ENCODE measurements around the gene FOXI2. TPM values are rescaled to one million over a fixed set of nuclear protein-coding genes. Genes with fewer than 3 reads are reported as not detected.

The FOXI2 gene
- polyA plus RNA-seq, 1 donor from 2014 or later: not detected

DNA sequence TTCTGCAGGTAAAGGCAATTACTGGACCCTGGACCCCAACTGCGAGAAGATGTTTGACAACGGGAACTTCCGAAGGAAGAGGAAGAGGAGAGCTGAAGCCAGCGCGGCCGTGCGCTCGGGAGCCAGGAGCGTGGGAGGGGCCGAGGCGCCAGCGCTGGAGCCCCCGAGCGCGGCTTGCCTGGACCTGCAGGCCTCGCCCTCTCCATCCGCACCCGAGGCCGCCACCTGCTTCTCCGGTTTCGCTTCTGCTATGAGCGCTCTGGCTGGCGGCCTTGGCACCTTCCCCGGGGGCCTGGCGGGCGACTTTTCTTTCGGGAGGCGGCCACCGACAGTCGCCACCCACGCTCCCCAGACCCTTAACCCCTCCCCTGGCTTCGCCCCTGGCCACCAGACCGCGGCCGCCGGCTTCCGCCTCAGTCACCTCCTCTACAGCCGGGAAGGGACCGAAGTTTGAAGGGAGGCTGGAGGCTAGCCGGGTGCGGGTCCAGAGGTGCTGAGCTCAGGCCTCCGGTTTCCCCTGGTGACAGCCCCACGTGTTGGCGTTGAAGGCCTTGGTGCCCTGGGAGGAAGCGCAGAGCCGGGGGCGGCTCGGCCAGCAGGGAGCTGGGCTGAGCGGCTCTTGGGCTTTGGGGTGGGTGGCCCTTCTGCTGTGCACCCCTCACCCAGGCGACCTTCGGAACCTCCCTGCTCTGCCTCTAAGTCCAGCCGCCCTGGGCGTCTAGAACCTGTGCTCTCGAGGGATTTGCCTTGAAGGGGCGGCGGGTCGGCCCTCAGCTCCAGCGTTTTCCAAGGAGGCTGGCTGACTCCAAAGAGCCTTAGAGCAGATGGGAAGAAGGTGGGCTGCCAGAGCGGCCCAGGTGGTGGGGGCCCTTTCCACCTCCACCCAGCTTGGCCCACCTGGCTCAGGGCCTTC is 1.8 kb downstream of the FOXI2 start:
- no peak for TF ChIP-seq EP300 (conservative IDR thresholded peaks at IDR 0.05; ENCODE audit: poor library complexity, severe bottlenecking)
- TF ChIP-seq POLR2AphosphoS5 (IDR thresholded peaks at IDR 0.05): no peak
- TF ChIP-seq, protein P1, sequence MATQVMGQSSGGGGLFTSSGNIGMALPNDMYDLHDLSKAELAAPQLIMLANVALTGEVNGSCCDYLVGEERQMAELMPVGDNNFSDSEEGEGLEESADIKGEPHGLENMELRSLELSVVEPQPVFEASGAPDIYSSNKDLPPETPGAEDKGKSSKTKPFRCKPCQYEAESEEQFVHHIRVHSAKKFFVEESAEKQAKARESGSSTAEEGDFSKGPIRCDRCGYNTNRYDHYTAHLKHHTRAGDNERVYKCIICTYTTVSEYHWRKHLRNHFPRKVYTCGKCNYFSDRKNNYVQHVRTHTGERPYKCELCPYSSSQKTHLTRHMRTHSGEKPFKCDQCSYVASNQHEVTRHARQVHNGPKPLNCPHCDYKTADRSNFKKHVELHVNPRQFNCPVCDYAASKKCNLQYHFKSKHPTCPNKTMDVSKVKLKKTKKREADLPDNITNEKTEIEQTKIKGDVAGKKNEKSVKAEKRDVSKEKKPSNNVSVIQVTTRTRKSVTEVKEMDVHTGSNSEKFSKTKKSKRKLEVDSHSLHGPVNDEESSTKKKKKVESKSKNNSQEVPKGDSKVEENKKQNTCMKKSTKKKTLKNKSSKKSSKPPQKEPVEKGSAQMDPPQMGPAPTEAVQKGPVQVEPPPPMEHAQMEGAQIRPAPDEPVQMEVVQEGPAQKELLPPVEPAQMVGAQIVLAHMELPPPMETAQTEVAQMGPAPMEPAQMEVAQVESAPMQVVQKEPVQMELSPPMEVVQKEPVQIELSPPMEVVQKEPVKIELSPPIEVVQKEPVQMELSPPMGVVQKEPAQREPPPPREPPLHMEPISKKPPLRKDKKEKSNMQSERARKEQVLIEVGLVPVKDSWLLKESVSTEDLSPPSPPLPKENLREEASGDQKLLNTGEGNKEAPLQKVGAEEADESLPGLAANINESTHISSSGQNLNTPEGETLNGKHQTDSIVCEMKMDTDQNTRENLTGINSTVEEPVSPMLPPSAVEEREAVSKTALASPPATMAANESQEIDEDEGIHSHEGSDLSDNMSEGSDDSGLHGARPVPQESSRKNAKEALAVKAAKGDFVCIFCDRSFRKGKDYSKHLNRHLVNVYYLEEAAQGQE (IDR thresholded peaks at IDR 0.05; ENCODE audit: borderline replicate concordance): no peak
- TF ChIP-seq SMC3 (conservative IDR thresholded peaks at IDR 0.05; ENCODE audit: poor library complexity): no peak
- TF ChIP-seq EZH2 (IDR thresholded peaks at IDR 0.05; ENCODE audit: borderline replicate concordance, insufficient read depth, low read length, poor library complexity, severe bottlenecking): no peak
- TF ChIP-seq RAD21 (conservative IDR thresholded peaks at IDR 0.05): no peak
- TF ChIP-seq, protein P2, sequence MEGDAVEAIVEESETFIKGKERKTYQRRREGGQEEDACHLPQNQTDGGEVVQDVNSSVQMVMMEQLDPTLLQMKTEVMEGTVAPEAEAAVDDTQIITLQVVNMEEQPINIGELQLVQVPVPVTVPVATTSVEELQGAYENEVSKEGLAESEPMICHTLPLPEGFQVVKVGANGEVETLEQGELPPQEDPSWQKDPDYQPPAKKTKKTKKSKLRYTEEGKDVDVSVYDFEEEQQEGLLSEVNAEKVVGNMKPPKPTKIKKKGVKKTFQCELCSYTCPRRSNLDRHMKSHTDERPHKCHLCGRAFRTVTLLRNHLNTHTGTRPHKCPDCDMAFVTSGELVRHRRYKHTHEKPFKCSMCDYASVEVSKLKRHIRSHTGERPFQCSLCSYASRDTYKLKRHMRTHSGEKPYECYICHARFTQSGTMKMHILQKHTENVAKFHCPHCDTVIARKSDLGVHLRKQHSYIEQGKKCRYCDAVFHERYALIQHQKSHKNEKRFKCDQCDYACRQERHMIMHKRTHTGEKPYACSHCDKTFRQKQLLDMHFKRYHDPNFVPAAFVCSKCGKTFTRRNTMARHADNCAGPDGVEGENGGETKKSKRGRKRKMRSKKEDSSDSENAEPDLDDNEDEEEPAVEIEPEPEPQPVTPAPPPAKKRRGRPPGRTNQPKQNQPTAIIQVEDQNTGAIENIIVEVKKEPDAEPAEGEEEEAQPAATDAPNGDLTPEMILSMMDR (IDR thresholded peaks at IDR 0.05; ENCODE audit: poor library complexity, severe bottlenecking): no peak
- no peak for TF ChIP-seq MXI1 (conservative IDR thresholded peaks at IDR 0.05; ENCODE audit: poor library complexity, severe bottlenecking)
- TF ChIP-seq TAF1 (IDR thresholded peaks at IDR 0.05; ENCODE audit: low read depth): no peak

GRCh38 chr10:127739908-127740307 is 2.9 kb downstream of the FOXI2 start:
- no peak overlapping the region for H3K4me3 ChIP-seq (ENCODE audit: low read length)
- no peaks in the 10 kb centered on the region for H3K9me2 ChIP-seq (ENCODE audit: insufficient read depth, low read length)
- no peak overlapping the region for H3K9ac ChIP-seq (ENCODE audit: low read length)
- no peak overlapping the region for H3K4me2 ChIP-seq (ENCODE audit: low read length)
- H3K27ac ChIP-seq (ENCODE audit: low read length): no peak overlapping the region
- H4K20me1 ChIP-seq (ENCODE audit: insufficient read depth): no peaks in the 10 kb centered on the region
- H3K79me2 ChIP-seq (replicated peaks; ENCODE audit: insufficient read depth, low read length): no peaks in the 10 kb centered on the region
- no peak overlapping the region for H2AFZ ChIP-seq (ENCODE audit: low read depth, low read length)
- H3K36me3 ChIP-seq (ENCODE audit: insufficient read depth, low read length): no peaks in the 10 kb centered on the region
- TF ChIP-seq EP300 (conservative IDR thresholded peaks at IDR 0.05; ENCODE audit: poor library complexity, severe bottlenecking): no peak
- H3K27me3 ChIP-seq (ENCODE audit: insufficient read depth, low read depth, low read length): peaks cover 48% of the 10 kb centered on the region
- H3K9me3 ChIP-seq (ENCODE audit: low read length): peaks cover 6% of the 10 kb centered on the region
- no peaks in the 10 kb centered on the region for H3F3A ChIP-seq (ENCODE audit: insufficient read depth, low read length, poor library complexity, severe bottlenecking)

More for the DNA sequence above, 1.8 kb downstream of the FOXI2 start:
- Histone ChIP-seq H3K9me2 (ENCODE audit: insufficient read depth, low read length) (no peaks in the 10 kb centered on the region), H3K4me2 (ENCODE audit: low read length) (no peak overlapping the region), H3K9me3 (ENCODE audit: low read length) (peaks cover 6% of the 10 kb centered on the region), H4K20me1 (ENCODE audit: insufficient read depth) (no peaks in the 10 kb centered on the region), H2AFZ (ENCODE audit: low read depth, low read length) (no peak overlapping the region), H3K36me3 (ENCODE audit: insufficient read depth, low read length) (no peaks in the 10 kb centered on the region), H3K9ac (ENCODE audit: low read length) (no peak overlapping the region), H3K27ac (ENCODE audit: low read length) (no peak overlapping the region), H3F3A (ENCODE audit: insufficient read depth, low read length, poor library complexity, severe bottlenecking) (no peaks in the 10 kb centered on the region), H3K4me3 (ENCODE audit: low read length) (no peak overlapping the region), H3K79me2 (replicated peaks; ENCODE audit: insufficient read depth, low read length) (no peaks in the 10 kb centered on the region), H3K27me3 (ENCODE audit: insufficient read depth, low read depth, low read length) (peaks cover 59% of the 10 kb centered on the region)

All from neural cell (in vitro differentiated cells).